ENCODE measurements around the gene KDM8. TPM values are rescaled to one million over a fixed set of nuclear protein-coding genes. Genes with fewer than 3 reads are reported as not detected.

KDM8 gene
- total RNA-seq, 1 donor from 2014 or later = 9.9 TPM

DNA sequence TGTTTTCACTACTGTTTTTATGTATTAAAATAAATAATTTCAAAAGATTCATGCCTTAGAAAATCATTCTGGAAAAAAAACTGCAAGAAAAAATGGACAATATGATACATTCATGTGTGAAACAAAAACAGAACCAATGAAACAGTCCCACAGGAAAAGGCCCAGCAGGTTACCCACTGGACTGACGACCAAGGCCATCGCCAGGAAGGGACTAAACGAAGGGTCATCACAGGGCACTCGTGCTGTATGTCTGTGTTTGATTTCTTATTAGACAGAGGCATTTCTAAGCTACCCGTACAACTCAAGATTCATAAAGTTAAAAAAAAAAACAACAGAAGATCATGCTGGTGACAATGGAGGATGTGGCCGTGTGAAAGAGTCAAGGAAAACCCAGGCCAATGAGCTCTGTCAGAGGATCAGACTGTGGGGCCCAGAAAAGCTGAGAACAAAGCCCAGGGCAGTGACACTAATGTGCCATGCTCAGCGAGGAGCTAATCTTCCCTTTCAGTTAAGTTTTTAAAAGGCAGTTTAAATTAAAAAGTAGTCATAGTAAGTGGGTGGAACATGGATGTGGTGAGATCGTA lies 33.4 kb downstream of the KDM8 start:
- no peak for DNase-seq (ENCODE audit: low read depth)
- no peaks in the 10 kb centered on the region for H3K27me3 ChIP-seq (ENCODE audit: control insufficient read depth, insufficient read depth, low read length)
- TF ChIP-seq CTCF (IDR thresholded peaks at IDR 0.05; ENCODE audit: insufficient read depth, low read length, poor library complexity, severe bottlenecking) = no peak
- H3K4me3 ChIP-seq (ENCODE audit: low read depth, low read length) = no peak overlapping the region
- H3K36me3 ChIP-seq (ENCODE audit: control insufficient read depth, insufficient read depth, low read length) = peaks cover 4% of the 10 kb centered on the region

GRCh38 chr16:27237219-27238015 lies 34.1 kb downstream of the KDM8 start:
- H3K4me3 ChIP-seq (ENCODE audit: low read depth, low read length) = no peak overlapping the region
- no peak for TF ChIP-seq CTCF (IDR thresholded peaks at IDR 0.05; ENCODE audit: insufficient read depth, low read length, poor library complexity, severe bottlenecking)
- no peaks in the 10 kb centered on the region for H3K27me3 ChIP-seq (ENCODE audit: control insufficient read depth, insufficient read depth, low read length)
- H3K36me3 ChIP-seq (ENCODE audit: control insufficient read depth, insufficient read depth, low read length) = peaks cover 2% of the 10 kb centered on the region
- no peak for DNase-seq (ENCODE audit: low read depth)

DNA sequence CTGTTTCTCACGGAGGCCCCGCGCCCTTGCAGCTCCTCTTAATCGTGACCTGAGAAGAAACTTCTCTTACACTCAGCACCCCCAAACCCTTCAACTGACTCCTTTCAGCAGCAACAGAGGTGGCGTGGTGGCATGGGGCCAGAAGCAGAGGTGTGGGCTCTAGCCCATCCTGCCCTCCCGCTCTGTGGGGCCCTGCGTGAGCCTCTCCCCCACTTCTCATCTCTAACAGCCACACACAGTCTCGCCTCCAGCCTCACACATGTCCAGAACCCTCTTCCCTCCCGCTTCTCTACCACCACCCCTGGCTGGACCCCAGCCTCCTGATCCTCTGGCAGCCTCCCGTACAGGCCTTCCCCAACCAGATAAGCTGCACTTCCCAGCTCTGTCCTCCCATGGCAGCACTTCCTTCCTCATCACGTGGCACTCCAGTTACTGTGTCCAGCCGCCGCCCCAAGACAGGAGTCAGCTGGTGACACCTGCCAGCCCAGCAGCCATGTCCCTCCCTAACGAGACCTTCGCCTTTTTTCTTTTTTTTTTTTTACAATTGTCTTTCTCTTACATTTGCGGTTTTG lies 34.8 kb downstream of the KDM8 start:
- Histone ChIP-seq H3K36me3 (ENCODE audit: control insufficient read depth, insufficient read depth, low read length) (no peaks in the 10 kb centered on the region), H3K27me3 (ENCODE audit: control insufficient read depth, insufficient read depth, low read length) (no peaks in the 10 kb centered on the region), H3K4me3 (ENCODE audit: low read depth, low read length) (no peak overlapping the region)
- no peak for DNase-seq (ENCODE audit: low read depth)
- no peak for TF ChIP-seq CTCF (IDR thresholded peaks at IDR 0.05; ENCODE audit: insufficient read depth, low read length, poor library complexity, severe bottlenecking)

GRCh38 chr16:27238591-27238990 lies 35.3 kb downstream of the KDM8 start:
- TF ChIP-seq CTCF (IDR thresholded peaks at IDR 0.05; ENCODE audit: insufficient read depth, low read length, poor library complexity, severe bottlenecking) = no peak

DNA sequence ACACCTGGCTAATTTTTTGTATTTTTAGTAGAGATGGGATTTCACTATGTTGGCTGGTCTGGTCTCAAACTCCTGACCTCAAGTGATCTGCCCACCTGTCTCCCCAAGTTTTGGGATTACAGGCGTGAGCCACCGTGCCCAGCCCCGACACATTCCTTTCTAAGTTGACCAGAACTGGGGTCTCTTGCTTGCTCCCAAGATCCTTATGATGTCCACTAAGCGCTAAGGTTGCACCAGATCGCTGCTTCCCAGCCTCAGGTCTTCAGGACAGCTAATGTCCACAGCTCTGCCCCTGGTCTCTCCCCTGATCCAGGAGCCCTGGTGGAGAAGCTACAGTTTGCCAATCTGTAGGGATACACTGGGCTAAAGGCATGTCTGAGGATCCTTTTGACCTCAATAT lies 35.7 kb downstream of the KDM8 start:
- DNase-seq (ENCODE audit: low read depth) = no peak
- no peak for TF ChIP-seq CTCF (IDR thresholded peaks at IDR 0.05; ENCODE audit: insufficient read depth, low read length, poor library complexity, severe bottlenecking)
- Histone ChIP-seq H3K36me3 (ENCODE audit: control insufficient read depth, insufficient read depth, low read length) (no peaks in the 10 kb centered on the region), H3K4me3 (ENCODE audit: low read depth, low read length) (no peak overlapping the region), H3K27me3 (ENCODE audit: control insufficient read depth, insufficient read depth, low read length) (no peaks in the 10 kb centered on the region)

More at GRCh38 chr16:27238591-27238990, 35.3 kb downstream of the KDM8 start:
- no peaks in the 10 kb centered on the region for H3K27me3 ChIP-seq (ENCODE audit: control insufficient read depth, insufficient read depth, low read length)
- no peak for DNase-seq (ENCODE audit: low read depth)
- H3K36me3 ChIP-seq (ENCODE audit: control insufficient read depth, insufficient read depth, low read length) = no peaks in the 10 kb centered on the region
- no peak overlapping the region for H3K4me3 ChIP-seq (ENCODE audit: low read depth, low read length)
